Progenitor cell of endocrine pancreas (in vitro differentiated cells): ENCODE results near the gene PTGR3. TPM values are rescaled to one million over a fixed set of nuclear protein-coding genes. Genes with fewer than 3 reads are reported as not detected.

Experiments used
- DNase-seq: peaks from one replicate; pipeline ENCODE4 v3.0.0; 2021; ENCODE audit warnings: low spot score; ENCODE audit not compliant: unreplicated experiment
- H3K27ac Mint-ChIP-seq: 2 replicates; pipeline ENCODE4 v1.8.0; 2021; ENCODE audit warnings: mild to moderate bottlenecking, moderate library complexity, mixed read lengths
- H3K27me3 Mint-ChIP-seq: 2 replicates; pipeline ENCODE4 v1.8.0; 2021; ENCODE audit warnings: mixed read lengths
- H3K36me3 Mint-ChIP-seq: 2 replicates; pipeline ENCODE4 v1.8.0; 2022; ENCODE audit warnings: mixed read lengths; ENCODE audit not compliant: insufficient read depth
- H3K4me1 Mint-ChIP-seq: 2 replicates; pipeline ENCODE4 v1.8.0; 2021; ENCODE audit warnings: low read depth, mixed read lengths
- H3K4me3 Mint-ChIP-seq: 2 replicates; pipeline ENCODE4 v1.8.0; 2021; ENCODE audit warnings: low read depth, mild to moderate bottlenecking, moderate library complexity, mixed read lengths
- H3K9me3 Mint-ChIP-seq: 2 replicates; pipeline ENCODE4 v1.8.0; 2021; ENCODE audit warnings: low read depth, mixed read lengths
- CTCF ChIP-seq: fragments of 200-600 bp; sonication (generic); IDR thresholded peaks from one replicate; pipeline ENCODE4 v1.5.0; 2021; ENCODE audit warnings: antibody characterized with exemption, mild to moderate bottlenecking; ENCODE audit not compliant: unreplicated experiment
- total RNA-seq: library from RNA; stranded (reverse); gene quantifications from 2 replicates; pipeline ENCODE4 v1.2.1, GENCODE V29; 2021

Gene PTGR3
- total RNA-seq, 1 donor from 2014 or later = 36.8 TPM

GRCh38 chr18:75208155-75208835 lies 644 bp downstream of the PTGR3 start:
- Mint-ChIP-seq H3K4me1 (peaks cover 46% of the 10 kb centered on the region), H3K4me3 (peak overlapping the region; percentile 85), H3K27me3 (peaks cover 13% of the 10 kb centered on the region), H3K9me3 (no peaks in the 10 kb centered on the region), H3K27ac (peak overlapping the region; percentile 77), H3K36me3 (no peaks in the 10 kb centered on the region)
- peak; percentile 17 for TF ChIP-seq CTCF
- no peak for DNase-seq

- DNase-seq = no peak
- no peaks in the 10 kb centered on the region for H3K9me3 Mint-ChIP-seq
- TF ChIP-seq CTCF = no peak
- peaks cover 42% of the 10 kb centered on the region for H3K4me1 Mint-ChIP-seq
- peak overlapping the region; percentile 77 for H3K27ac Mint-ChIP-seq
- peaks cover 18% of the 10 kb centered on the region for H3K27me3 Mint-ChIP-seq
- H3K4me3 Mint-ChIP-seq = peak overlapping the region; percentile 85
- no peaks in the 10 kb centered on the region for H3K36me3 Mint-ChIP-seq
These were observed 1.4 kb downstream of the PTGR3 start for GRCh38 chr18:75207310-75208154.

GRCh38 chr18:75206452-75207309 lies 2.3 kb downstream of the PTGR3 start:
- peaks cover 43% of the 10 kb centered on the region for H3K4me1 Mint-ChIP-seq
- H3K27me3 Mint-ChIP-seq = peaks cover 18% of the 10 kb centered on the region
- H3K27ac Mint-ChIP-seq = peak overlapping the region; percentile 77
- no peaks in the 10 kb centered on the region for H3K9me3 Mint-ChIP-seq
- peak overlapping the region; percentile 85 for H3K4me3 Mint-ChIP-seq
- no peak for DNase-seq
- peaks cover 1% of the 10 kb centered on the region for H3K36me3 Mint-ChIP-seq
- TF ChIP-seq CTCF = no peak

GRCh38 chr18:75205514-75206132 lies 3.3 kb downstream of the PTGR3 start:
- no peak for TF ChIP-seq CTCF
- H3K36me3 Mint-ChIP-seq = peaks cover 8% of the 10 kb centered on the region
- DNase-seq = no peak
- H3K4me3 Mint-ChIP-seq = peak overlapping the region; percentile 72
- H3K27me3 Mint-ChIP-seq = peaks cover 18% of the 10 kb centered on the region
- peaks cover 40% of the 10 kb centered on the region for H3K4me1 Mint-ChIP-seq
- no peaks in the 10 kb centered on the region for H3K9me3 Mint-ChIP-seq
- peak overlapping the region; percentile 73 for H3K27ac Mint-ChIP-seq
